Lower leg skin (tissue), 3 donors: ENCODE results near the gene SEMA5B.

Source experiments
- POLR2A ChIP-seq, 2 donors: fragments of 450-650 bp; IDR thresholded peaks; one replicate each; pipeline ENCODE4 v1.6.1; 2016 to 2017; ENCODE audit warnings: antibody characterized with exemption in 2 of 2, mild to moderate bottlenecking in 1 of 2, moderate library complexity in 1 of 2
- TF ChIP-seq, protein P1 (sequence below), 3 donors: fragments of 450-650 bp; IDR thresholded peaks; one replicate each; pipeline ENCODE4 v1.5.1; 2016; ENCODE audit warnings: antibody characterized with exemption in 3 of 3, mild to moderate bottlenecking in 3 of 3, moderate library complexity in 2 of 3

DNA sequence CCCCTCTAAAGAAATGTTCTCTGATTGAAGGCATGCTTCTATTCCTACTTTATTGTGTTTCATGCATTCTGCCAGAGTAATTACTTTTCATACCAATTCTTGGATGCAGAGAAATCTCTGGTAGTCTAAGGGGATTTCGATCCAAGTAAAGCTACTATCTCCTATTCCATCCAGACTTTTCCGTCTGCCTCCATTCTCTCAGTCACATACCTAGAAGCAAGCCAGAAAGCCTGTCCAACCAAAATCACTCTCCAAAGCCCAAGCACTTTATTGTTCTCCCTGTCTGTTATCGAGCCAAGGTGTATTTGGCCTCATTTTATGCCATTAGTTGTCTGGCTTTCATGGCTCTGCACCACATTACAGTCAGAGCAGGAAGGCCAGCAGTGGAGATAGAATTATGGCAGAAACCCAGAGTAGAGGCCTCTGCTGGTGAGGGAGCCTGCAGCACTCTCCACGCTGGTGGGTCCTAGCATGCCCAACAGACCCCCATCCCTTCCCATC, 136.8 kb downstream of the SEMA5B start:
- no peak for TF ChIP-seq POLR2A (IDR thresholded peaks at IDR 0.05)
- TF ChIP-seq, protein P1, sequence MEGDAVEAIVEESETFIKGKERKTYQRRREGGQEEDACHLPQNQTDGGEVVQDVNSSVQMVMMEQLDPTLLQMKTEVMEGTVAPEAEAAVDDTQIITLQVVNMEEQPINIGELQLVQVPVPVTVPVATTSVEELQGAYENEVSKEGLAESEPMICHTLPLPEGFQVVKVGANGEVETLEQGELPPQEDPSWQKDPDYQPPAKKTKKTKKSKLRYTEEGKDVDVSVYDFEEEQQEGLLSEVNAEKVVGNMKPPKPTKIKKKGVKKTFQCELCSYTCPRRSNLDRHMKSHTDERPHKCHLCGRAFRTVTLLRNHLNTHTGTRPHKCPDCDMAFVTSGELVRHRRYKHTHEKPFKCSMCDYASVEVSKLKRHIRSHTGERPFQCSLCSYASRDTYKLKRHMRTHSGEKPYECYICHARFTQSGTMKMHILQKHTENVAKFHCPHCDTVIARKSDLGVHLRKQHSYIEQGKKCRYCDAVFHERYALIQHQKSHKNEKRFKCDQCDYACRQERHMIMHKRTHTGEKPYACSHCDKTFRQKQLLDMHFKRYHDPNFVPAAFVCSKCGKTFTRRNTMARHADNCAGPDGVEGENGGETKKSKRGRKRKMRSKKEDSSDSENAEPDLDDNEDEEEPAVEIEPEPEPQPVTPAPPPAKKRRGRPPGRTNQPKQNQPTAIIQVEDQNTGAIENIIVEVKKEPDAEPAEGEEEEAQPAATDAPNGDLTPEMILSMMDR (IDR thresholded peaks at IDR 0.05), result no peak
